ENCODE data around the gene AGR3.

Gene AGR3

DNA sequence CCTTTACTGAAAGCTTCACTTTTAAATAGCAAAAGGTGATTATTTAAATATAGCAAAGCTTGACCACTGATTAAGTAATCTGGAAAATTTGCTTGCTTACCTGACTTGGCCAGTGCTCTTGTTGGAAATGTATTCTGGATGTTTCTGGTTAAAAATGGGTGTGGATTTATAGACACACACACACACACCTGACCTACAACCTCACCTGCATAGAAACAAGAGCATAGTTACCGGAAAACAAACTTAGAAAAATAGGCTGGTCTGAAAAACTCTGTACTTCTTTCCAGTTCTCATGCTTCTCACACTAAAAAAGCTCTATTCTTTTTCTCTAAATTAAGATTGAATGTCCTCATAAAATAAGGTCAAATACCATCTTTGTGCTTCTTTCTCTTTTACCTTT lies at the start of gene AGR3:
Gene AGR3 (minus strand): TSS at position 140 of the 400 bp plus-strand sequence. CDS start 3,365 bp downstream, outside the sequence.
- Mint-ChIP-seq H3K27ac (no peak within 1 kb of the TSS), H3K9me3 (no peaks in the 10 kb centered on the region), H3K4me3 (no peak within 1 kb of the TSS), H3K4me1 (no peaks in the 10 kb centered on the region), H3K36me3 (no peaks in the 10 kb centered on the region)
- no peak for DNase-seq (ENCODE audit: low spot score in 2 of 2)
- ATAC-seq: no peak

DNA sequence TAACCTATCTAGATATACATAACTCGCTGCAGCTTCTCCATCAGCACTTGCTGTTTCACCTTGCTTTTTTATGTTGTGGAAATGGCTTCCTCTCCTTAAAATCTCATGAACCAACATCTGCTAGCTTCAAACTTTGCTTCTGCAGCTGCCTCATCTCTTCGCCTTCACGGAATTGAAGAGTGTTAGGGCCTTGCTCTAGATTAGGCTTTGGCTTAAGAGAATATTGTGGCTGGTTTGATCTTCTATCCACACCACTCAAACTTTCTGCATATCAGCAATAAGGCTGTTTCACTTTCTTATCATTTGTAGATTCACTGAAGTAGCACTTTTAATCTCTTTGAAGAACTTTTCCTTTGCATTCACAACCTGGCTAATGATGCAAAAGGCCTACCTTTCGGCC lies 49.2 kb upstream of the AGR3 start:
- Mint-ChIP-seq H3K4me1 (peaks cover 11% of the 10 kb centered on the region), H3K4me3 (no peak overlapping the region), H3K9me3 (no peaks in the 10 kb centered on the region)

DNA sequence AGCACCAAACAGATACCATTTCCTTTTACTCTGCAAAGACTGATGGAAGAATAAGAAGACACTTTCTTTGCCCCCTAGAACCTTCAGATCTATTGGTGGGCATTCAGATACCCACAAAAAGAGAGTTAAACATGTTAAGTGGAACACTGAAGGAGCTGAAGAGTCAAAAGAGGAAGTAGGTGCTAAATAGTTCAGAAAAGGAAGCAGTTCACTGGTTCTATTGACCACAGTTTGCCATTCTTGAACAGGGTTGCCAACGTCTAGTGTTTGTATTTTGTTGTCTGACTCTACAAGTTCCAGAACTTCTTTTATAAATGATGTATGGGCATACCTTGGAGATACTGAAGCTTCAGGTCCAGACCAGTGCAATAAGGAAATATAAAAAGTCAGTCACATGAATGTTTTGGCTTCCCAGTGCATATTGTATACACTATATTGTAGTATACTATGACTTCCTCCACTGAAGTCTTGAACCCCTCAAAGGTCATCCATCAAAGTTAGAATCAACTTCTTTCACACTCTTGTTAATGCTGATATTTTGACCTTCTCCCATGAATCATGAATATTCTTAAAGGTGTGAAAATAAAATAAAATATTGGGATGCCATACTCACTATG lies 47.5 kb upstream of the AGR3 start:
- peaks cover 11% of the 10 kb centered on the region for H3K4me1 Mint-ChIP-seq

More for the DNA sequence above, 49.2 kb upstream of the AGR3 start:
- H3K36me3 Mint-ChIP-seq: no peaks in the 10 kb centered on the region
- H3K27ac Mint-ChIP-seq: no peak overlapping the region
- no peak for DNase-seq (ENCODE audit: low spot score in 2 of 2)
- ATAC-seq: no peak

DNA sequence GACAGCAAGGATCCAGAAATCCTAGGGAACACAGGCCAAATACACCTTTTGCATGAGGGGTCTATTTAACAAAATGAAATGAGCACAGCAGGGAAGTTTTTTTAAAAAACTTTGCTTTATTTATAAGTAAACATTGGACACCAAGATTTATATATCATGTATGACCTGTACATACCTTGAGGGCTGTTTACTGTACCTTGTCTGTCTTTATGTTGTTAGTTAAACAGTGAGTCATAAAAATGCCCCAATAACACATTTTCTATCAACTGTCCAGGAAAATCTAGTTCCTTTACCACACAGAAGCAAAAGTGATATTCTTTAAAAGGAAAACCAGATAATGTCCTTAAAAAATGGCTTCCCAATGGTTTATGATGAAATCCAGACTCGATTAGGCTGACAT lies 45.1 kb upstream of the AGR3 start:
- ATAC-seq (no peak), DNase-seq (ENCODE audit: low spot score in 2 of 2) (no peak)
- Mint-ChIP-seq H3K9me3 (no peaks in the 10 kb centered on the region), H3K27ac (no peak overlapping the region), H3K4me3 (no peak overlapping the region), H3K36me3 (no peaks in the 10 kb centered on the region), H3K4me1 (no peaks in the 10 kb centered on the region)

More for the DNA sequence above, 47.5 kb upstream of the AGR3 start:
- Mint-ChIP-seq H3K36me3 (no peaks in the 10 kb centered on the region), H3K27ac (no peak overlapping the region), H3K4me3 (no peak overlapping the region), H3K9me3 (no peaks in the 10 kb centered on the region)
- ATAC-seq (no peak), DNase-seq (ENCODE audit: low spot score in 2 of 2) (no peak)

DNA sequence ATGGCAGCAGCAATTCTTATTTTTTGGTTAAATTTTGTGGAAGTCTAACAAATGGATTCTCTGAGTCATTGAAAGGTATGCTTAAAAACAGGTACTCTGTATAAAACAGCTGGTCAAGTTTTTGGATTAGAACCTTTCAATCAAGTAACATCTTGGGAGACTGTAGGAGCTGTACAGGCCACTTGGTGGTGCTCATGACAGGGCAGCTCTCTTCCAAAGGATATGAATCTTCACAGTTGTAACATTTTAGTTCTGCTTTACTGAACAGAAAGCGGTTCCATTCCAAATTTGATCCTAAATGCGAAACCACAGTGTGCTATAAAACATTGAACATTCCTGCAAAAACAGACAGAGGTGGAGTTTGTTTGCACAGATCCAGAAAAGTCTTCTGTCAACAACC lies 44.5 kb upstream of the AGR3 start:
- no peak overlapping the region for H3K27ac Mint-ChIP-seq
- no peak for ATAC-seq
- no peak overlapping the region for H3K4me3 Mint-ChIP-seq
- no peak for DNase-seq (ENCODE audit: low spot score in 2 of 2)
- no peaks in the 10 kb centered on the region for H3K36me3 Mint-ChIP-seq
- H3K9me3 Mint-ChIP-seq: no peaks in the 10 kb centered on the region
- H3K4me1 Mint-ChIP-seq: no peaks in the 10 kb centered on the region

DNA sequence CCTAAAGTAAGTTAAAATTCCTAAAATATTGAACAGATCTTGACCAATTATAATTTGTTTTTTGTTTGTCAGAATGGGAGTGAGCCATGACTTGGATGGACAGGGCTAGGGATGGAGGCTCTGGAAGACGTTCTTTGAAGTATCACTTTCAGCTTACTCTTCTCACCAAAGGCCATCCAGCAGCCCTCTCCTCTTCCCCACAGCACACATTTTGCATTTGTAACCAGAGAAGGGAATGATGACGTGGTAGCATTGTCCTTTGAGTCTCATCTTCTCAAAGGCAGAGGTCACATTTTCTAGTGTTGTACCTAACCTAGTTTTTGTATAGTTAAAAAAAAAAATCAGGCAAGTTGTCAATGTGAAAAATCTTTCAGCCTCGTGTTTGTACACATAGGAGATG lies 43.8 kb upstream of the AGR3 start:
- Mint-ChIP-seq H3K36me3 (no peaks in the 10 kb centered on the region), H3K4me1 (no peaks in the 10 kb centered on the region), H3K9me3 (no peaks in the 10 kb centered on the region), H3K27ac (no peak overlapping the region), H3K4me3 (no peak overlapping the region)
- ATAC-seq: no peak
- DNase-seq (ENCODE audit: low spot score in 2 of 2): no peak

DNA sequence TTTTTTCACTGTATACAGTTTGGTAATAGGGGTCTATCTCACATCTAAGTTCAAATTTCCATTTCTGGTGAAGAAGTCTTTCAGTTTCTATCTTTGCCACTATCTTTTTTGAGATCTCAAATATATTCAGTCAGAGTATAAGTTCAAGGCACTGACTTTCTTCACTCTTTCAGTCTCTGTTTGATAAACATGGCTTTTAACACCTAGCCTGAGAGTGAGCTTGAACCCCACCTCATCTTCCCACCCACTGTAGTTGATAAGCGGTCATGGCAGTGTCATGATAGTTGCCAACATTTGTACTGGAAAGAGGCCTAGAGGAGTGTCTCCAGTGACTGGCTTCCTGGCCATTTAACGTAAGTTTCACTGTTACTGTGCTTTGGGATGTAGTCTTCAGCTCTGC lies 41.2 kb upstream of the AGR3 start:
- ATAC-seq: peak; percentile 58
- no peaks in the 10 kb centered on the region for H3K9me3 Mint-ChIP-seq
- H3K4me1 Mint-ChIP-seq: no peaks in the 10 kb centered on the region
- H3K4me3 Mint-ChIP-seq: no peak overlapping the region
- no peak for DNase-seq (ENCODE audit: low spot score in 2 of 2)
- no peak overlapping the region for H3K27ac Mint-ChIP-seq
- no peaks in the 10 kb centered on the region for H3K36me3 Mint-ChIP-seq

DNA sequence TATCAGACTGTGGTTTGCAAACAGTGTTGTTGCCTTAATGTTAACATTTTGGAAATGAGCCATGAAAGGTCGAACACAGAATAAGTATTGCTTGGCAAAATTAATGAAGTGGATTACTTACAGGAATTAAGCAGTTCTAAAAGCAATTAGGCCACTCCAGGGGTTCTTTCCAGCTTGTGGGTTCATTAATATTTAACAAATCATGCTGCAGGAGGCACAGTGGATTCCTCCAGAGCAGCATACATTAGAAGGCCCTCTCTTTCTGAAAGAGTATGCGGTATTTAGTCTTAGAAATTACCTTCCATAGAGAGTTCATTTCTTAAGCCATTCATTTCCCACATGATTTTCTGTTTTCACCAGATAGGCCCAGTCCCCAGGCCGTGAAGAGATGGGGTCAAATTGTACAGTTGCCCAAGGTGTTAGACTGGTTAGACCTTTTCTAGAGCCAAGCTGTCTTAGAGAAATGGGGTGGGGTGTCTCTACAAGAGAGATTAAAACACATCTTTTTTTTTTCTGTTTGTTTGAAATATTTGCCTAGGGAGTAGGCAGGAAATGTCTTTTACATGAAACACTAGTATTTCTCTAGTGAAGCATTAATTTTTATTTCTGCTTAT lies 40.0 kb upstream of the AGR3 start:
- no peak overlapping the region for H3K4me3 Mint-ChIP-seq
- H3K4me1 Mint-ChIP-seq: no peaks in the 10 kb centered on the region
- H3K9me3 Mint-ChIP-seq: no peaks in the 10 kb centered on the region
- DNase-seq (ENCODE audit: low spot score in 2 of 2) (no peak), ATAC-seq (no peak)
- no peak overlapping the region for H3K27ac Mint-ChIP-seq
- H3K36me3 Mint-ChIP-seq: no peaks in the 10 kb centered on the region

DNA sequence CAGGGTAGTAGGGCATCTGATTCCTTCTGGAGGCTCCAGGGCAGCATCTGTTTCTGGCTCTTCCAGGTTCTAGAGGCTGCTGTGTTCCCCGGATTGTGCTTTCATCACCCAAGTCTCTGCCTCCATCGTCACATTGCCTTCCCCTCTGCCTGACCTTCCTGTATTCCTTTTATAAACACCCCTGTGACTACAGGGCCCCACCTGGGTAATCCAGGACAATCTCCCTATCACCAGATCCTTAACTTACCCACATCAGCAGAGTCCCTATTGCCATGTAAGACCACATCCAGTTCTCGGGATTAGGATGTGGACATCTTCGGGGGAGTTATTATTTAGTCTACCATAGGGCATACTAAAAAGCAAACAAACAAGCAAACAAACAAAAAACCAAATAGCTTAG lies 39.4 kb upstream of the AGR3 start:
- no peak for ATAC-seq

DNA sequence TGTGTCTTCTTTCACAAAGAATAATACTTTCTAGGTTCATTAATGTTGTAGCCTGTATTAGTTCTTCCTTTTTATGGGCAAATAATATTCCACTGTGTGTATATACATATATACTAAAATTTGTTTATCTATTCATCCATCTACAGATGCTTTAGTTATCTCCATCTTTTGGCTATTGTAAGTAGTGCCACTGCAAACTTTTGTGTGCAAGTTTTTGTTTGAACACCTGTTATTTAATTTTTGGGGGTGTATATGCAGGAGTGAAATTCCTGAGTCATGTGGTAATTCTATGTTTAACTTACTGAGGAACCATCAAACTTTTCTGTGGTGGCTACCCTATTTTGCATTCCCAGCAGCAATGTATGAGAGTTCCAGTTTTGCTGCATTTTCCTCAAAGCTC lies 37.7 kb upstream of the AGR3 start:
- no peak for ATAC-seq
- Mint-ChIP-seq H3K4me3 (no peak overlapping the region), H3K27ac (no peak overlapping the region), H3K9me3 (no peaks in the 10 kb centered on the region), H3K36me3 (no peaks in the 10 kb centered on the region), H3K4me1 (peaks cover 9% of the 10 kb centered on the region)
- DNase-seq (ENCODE audit: low spot score in 2 of 2): no peak

More for the DNA sequence above, 39.4 kb upstream of the AGR3 start:
- H3K4me1 Mint-ChIP-seq: peaks cover 1% of the 10 kb centered on the region
- no peak overlapping the region for H3K27ac Mint-ChIP-seq
- no peaks in the 10 kb centered on the region for H3K9me3 Mint-ChIP-seq
- no peak for DNase-seq (ENCODE audit: low spot score in 2 of 2)
- no peak overlapping the region for H3K4me3 Mint-ChIP-seq
- H3K36me3 Mint-ChIP-seq: no peaks in the 10 kb centered on the region

DNA sequence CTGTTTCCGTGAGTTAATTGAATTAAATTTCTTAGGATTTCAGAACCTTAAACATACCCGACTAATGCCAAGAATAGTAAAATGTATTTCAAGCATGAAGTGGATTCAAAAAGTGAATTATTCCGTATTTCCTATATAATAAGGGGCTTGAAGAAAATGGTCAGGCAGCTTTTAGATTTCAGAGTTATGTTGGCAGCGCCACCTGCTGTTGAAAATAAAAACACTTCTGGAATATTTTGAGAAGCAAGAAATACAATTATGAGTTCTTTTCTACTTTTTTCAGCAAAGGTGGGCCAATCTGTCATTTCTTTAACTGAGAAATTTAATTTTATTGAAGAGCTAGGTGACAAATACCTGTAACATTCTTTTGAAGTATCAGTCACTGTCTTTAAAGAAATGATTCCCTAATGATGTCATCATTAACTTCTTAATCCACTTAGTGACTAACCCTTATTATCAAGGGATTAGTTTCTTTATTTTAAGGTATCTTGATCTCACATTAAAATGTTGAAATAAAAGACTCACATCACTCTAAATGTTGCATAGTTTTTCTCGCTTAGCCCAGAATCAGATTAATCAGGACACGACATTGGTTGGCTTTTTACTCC lies 36.6 kb upstream of the AGR3 start:
- ATAC-seq (no peak), DNase-seq (ENCODE audit: low spot score in 2 of 2) (no peak)
- peaks cover 9% of the 10 kb centered on the region for H3K4me1 Mint-ChIP-seq
- no peak overlapping the region for H3K4me3 Mint-ChIP-seq
- no peak overlapping the region for H3K27ac Mint-ChIP-seq
- H3K9me3 Mint-ChIP-seq: no peaks in the 10 kb centered on the region
- no peaks in the 10 kb centered on the region for H3K36me3 Mint-ChIP-seq

DNA sequence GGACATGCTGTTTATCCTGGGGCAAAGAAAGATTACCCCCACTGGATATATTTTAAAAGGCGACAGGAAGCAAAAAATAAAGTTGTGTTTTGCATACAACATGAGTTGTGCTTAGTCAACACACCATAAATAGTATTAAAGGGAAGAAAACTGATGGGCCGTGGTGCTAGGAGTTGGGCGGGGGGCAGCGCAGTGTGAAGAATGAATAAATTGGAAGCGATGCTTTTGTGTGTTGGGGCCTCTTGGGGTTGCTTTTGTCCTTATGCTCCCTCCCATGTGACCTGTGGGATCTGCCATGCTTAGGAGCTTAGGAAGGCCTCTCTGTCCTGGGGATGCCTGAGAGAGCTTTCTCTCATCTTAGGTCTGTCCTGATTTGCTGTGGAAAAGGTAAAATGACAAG lies 35.0 kb upstream of the AGR3 start:
- Mint-ChIP-seq H3K9me3 (no peaks in the 10 kb centered on the region), H3K27ac (no peak overlapping the region), H3K4me3 (no peak overlapping the region), H3K36me3 (no peaks in the 10 kb centered on the region), H3K4me1 (peaks cover 9% of the 10 kb centered on the region)
- DNase-seq (ENCODE audit: low spot score in 2 of 2) (no peak), ATAC-seq (no peak)

DNA sequence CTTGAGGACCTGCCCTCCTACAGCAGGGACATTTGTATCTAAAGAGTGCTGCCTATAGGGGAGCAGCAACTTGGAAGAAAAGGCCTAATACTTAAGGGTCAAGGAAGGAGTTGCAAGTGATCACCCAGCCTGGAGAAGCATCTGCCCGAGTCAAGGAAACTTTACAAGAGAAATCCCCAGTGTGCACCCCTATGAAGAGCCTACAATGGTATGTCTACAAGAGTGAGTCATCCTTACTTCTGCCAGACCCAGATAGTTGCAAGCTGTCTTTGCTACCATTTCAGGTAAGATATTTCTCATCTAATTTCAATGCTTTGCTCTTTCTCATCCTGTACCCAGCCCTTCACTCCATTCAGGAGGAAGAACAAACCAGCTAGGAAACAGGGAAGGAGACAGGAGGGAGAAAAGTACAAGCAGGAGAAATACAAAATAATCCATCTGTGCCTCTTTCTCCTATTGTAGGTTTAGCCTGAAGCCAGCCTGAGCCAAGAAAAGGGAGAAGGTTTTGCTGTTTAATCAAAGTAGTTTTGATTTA lies 34.4 kb upstream of the AGR3 start:
- Mint-ChIP-seq H3K27ac (no peak overlapping the region), H3K4me1 (peaks cover 9% of the 10 kb centered on the region), H3K9me3 (no peaks in the 10 kb centered on the region), H3K36me3 (no peaks in the 10 kb centered on the region), H3K4me3 (no peak overlapping the region)
- ATAC-seq: peak; percentile 40
- no peak for DNase-seq (ENCODE audit: low spot score in 2 of 2)

DNA sequence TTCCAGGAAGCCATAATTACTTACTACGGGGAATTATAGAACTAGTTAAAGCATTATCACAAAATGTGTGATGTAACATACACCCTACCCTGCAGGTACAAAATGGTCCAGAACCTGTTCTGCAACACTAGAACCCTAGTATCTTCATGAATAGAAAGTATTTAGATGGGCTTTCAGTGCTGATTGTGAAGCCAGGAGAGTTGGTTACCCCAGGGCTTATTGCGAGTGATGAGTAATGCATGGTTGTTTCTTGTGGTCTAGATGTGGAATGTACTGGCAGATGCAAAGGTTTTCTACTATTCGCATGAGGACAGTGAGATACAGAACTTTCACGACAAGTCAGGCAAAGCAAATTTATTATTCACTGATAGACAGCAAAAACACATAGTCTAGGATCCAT lies 33.6 kb upstream of the AGR3 start:
- H3K36me3 Mint-ChIP-seq: no peaks in the 10 kb centered on the region
- H3K4me3 Mint-ChIP-seq: no peak overlapping the region
- no peak overlapping the region for H3K27ac Mint-ChIP-seq
- H3K9me3 Mint-ChIP-seq: no peaks in the 10 kb centered on the region
- peaks cover 9% of the 10 kb centered on the region for H3K4me1 Mint-ChIP-seq
- DNase-seq (ENCODE audit: low spot score in 2 of 2) (no peak), ATAC-seq (peak; percentile 81)

DNA sequence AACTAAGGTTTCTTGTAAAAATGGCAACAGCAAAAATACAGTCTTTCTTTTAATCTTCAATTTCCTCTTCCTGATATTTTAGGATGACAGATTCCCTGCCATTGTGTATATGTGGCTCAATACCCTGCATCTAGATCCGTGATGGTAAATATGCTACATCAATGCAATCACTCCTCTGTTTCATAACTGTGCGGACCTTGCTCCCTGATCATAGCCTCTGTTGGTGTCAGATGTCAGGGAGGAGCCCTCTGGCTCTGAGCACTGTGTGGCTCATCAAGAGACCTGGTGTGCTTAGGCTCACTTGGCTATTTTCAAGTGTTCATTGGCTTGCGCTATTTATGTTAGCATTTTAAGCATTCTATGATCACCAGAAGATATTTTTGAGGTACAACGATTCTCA lies 33.0 kb upstream of the AGR3 start:
- H3K27ac Mint-ChIP-seq: no peak overlapping the region
- ATAC-seq (no peak), DNase-seq (ENCODE audit: low spot score in 2 of 2) (no peak)
- H3K4me3 Mint-ChIP-seq: no peak overlapping the region
- peaks cover 9% of the 10 kb centered on the region for H3K4me1 Mint-ChIP-seq
- H3K36me3 Mint-ChIP-seq: no peaks in the 10 kb centered on the region
- no peaks in the 10 kb centered on the region for H3K9me3 Mint-ChIP-seq

DNA sequence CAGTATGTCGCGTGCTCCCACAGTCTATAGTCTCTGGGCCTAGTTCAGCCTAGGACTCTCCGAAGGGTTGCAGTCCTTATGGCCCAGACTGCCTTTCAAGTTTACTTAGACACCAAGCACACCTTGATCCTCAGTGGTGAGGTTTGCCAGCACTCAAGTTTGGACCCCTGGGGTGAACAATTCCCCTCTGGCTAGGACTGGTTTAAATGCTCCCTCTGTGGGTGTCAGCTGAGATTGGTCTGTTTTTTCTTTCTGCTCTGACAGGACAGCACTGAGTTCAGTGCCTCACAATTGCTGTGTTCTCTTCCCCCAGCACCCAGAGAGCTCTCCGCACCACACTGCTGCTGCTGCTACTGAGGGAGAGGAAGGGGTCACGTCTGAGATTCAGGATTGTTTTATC lies 31.9 kb upstream of the AGR3 start:
- Mint-ChIP-seq H3K4me1 (peaks cover 9% of the 10 kb centered on the region), H3K27ac (no peak overlapping the region), H3K4me3 (no peak overlapping the region), H3K36me3 (no peaks in the 10 kb centered on the region), H3K9me3 (no peaks in the 10 kb centered on the region)
- ATAC-seq: no peak
- no peak for DNase-seq (ENCODE audit: low spot score in 2 of 2)
